Motor neuron (in vitro differentiated cells): ENCODE measurements around the gene CAPN5. TPM values are rescaled to one million over a fixed set of nuclear protein-coding genes. Genes with fewer than 3 reads are reported as not detected.

Experiments
- ATAC-seq, 8 experiments: fragments of 200-7000 bp; cut with Tn5 transposase; replicated peaks in 6 of 8; 2 replicates each; pipeline ENCODE4 v1.8.0; 2021; ENCODE audit warnings: mild to moderate bottlenecking in 8 of 8, moderate library complexity in 8 of 8
- H3K27ac ChIP-seq, 2 donors: fragments of 250-450 bp; sonication (Bioruptor Pico); 2 replicates each; pipeline ENCODE4 v1.9.0; 2021; ENCODE audit warnings: antibody characterized with exemption in 2 of 2, mild to moderate bottlenecking in 2 of 2, moderate library complexity in 1 of 2
- H3K4me1 ChIP-seq, 2 donors: fragments of 250-450 bp; sonication (Bioruptor Pico); replicated peaks in 1 of 2; 2 replicates each; pipeline ENCODE4 v1.6.1; 2021; ENCODE audit warnings: antibody characterized with exemption in 2 of 2, mild to moderate bottlenecking in 2 of 2, moderate library complexity in 1 of 2
- H3K4me3 ChIP-seq, 5 donors: fragments of 250-450 bp; sonication (Bioruptor Pico); 2 replicates each; pipeline ENCODE4 v1.9.0; 2021; ENCODE audit warnings: antibody characterized with exemption in 5 of 5, mild to moderate bottlenecking in 5 of 5, moderate library complexity in 4 of 5
- WGBS, 10 experiments: fragments of 450-650 bp; shearing (Covaris generic); methylation state at CpG; one replicate each; pipeline ENCODE4 v1.0.0; 2022; 5-methylcytosine and 5-hydroxymethylcytosine counted together
- in situ Hi-C, 9 experiments: fragments of 400-800 bp; cut with MboI; loops; one replicate each; pipeline ENCODE4 v1.15.0; 2021; ENCODE audit warnings: low sequenced_read_pairs in 9 of 9, low pct_unique_long_range_greater_than_20kb in 2 of 9; ENCODE audit not compliant: unreplicated experiment in 9 of 9
- total RNA-seq, 8 experiments: library from RNA; unstranded; fragments of 300-600 nt; gene quantifications; 2 replicates each; pipeline versions ENCODE4 v1.2.3 to v1.2.4, GENCODE V29; 2022

The CAPN5 gene
- total RNA-seq, 8 experiments from 2014 or later, result 10.2 to 205 (median 28.5) TPM

GRCh38 chr11:77151804-77152509, 85.2 kb downstream of the CAPN5 start:
- in situ Hi-C loops, result no loop called here
- Histone ChIP-seq H3K27ac (no peak overlapping the region), H3K4me1 (peaks cover 5 to 12% of the 10 kb centered on the region in 2 donors), H3K4me3 (no peak overlapping the region)
- 0 to 100% (median 80%) methylated on average over 1 to 4 of the region's 11 CpGs; no CpG with 5 or more reads in 5 of the 10 experiments for WGBS, 10 experiments
- peak in 3 of 8 experiments; percentile 72 to 84 (median 76) for ATAC-seq

- Histone ChIP-seq H3K4me3 (no peak overlapping the region), H3K4me1 (peaks cover 5 to 11% of the 10 kb centered on the region in 2 donors), H3K27ac (no peak overlapping the region)
- WGBS, 10 experiments, result 60 to 100% (median 92%) methylated on average over 1 to 5 of the region's 6 CpGs; no CpG with 5 or more reads in 3 of the 10 experiments
- in situ Hi-C loops, result no loop called here
- no peak for ATAC-seq
Observed at GRCh38 chr11:77152846-77153245, 86.1 kb downstream of the CAPN5 start.

- Histone ChIP-seq H3K27ac (no peak overlapping the region), H3K4me1 (peaks cover 0 to 5% of the 10 kb centered on the region in 2 donors), H3K4me3 (no peak overlapping the region)
- no peak for ATAC-seq
- in situ Hi-C loops, result no loop called here
- 61 to 100% (median 82%) methylated on average over 1 to 6 of the region's 20 CpGs; no CpG with 5 or more reads in 4 of the 10 experiments for WGBS, 10 experiments
Observed at GRCh38 chr11:77153276-77154185, 86.8 kb downstream of the CAPN5 start.

GRCh38 chr11:77154381-77155081, 87.8 kb downstream of the CAPN5 start:
- ATAC-seq, result no peak
- in situ Hi-C loops, result no loop called here
- Histone ChIP-seq H3K4me3 (no peak overlapping the region), H3K27ac (no peak overlapping the region), H3K4me1 (peaks cover 0 to 5% of the 10 kb centered on the region in 2 donors)
- WGBS, 10 experiments, result 20 to 100% (median 50%) methylated on average over 1 of the region's 10 CpGs; no CpG with 5 or more reads in 6 of the 10 experiments

- WGBS, 10 experiments, result 20 to 100% methylated on average over 1 of the region's 4 CpGs; no CpG with 5 or more reads in 8 of the 10 experiments
- H3K27ac ChIP-seq, result no peak overlapping the region
- no peak for ATAC-seq
- peaks cover 0 to 5% of the 10 kb centered on the region in 2 donors for H3K4me1 ChIP-seq
- no peak overlapping the region for H3K4me3 ChIP-seq
- in situ Hi-C loops, result no loop called here
Observed at GRCh38 chr11:77155082-77155475, 88.3 kb downstream of the CAPN5 start.

- H3K27ac ChIP-seq, result no peak overlapping the region
- 58 to 100% (median 86%) methylated on average over 1 to 6 of the region's 13 CpGs; no CpG with 5 or more reads in 4 of the 10 experiments for WGBS, 10 experiments
Observed at GRCh38 chr11:77155556-77156130, 88.9 kb downstream of the CAPN5 start.

GRCh38 chr11:77156396-77157195, 89.8 kb downstream of the CAPN5 start:
- H3K4me1 ChIP-seq, result peaks cover 0 to 2% of the 10 kb centered on the region in 2 donors
- H3K27ac ChIP-seq, result no peak overlapping the region
- H3K4me3 ChIP-seq, result no peak overlapping the region
- in situ Hi-C loops, result no loop called here
- no peak for ATAC-seq
- WGBS, 10 experiments, result 56 to 100% (median 77%) methylated on average over 2 to 5 of the region's 26 CpGs; no CpG with 5 or more reads in 6 of the 10 experiments

More at GRCh38 chr11:77155556-77156130, 88.9 kb downstream of the CAPN5 start:
- Histone ChIP-seq H3K4me3 (no peak overlapping the region), H3K4me1 (peaks cover 0 to 2% of the 10 kb centered on the region in 2 donors)
- in situ Hi-C loops, result no loop called here
- no peak for ATAC-seq

GRCh38 chr11:77158041-77158695, 91.4 kb downstream of the CAPN5 start:
- Histone ChIP-seq H3K4me3 (no peak overlapping the region), H3K4me1 (peaks cover 0 to 2% of the 10 kb centered on the region in 2 donors), H3K27ac (no peak overlapping the region)
- ATAC-seq, result no peak
- in situ Hi-C loops, result no loop called here
- WGBS, 10 experiments, result 68 to 96% (median 80%) methylated on average over 1 to 12 of the region's 19 CpGs; no CpG with 5 or more reads in 3 of the 10 experiments

- ATAC-seq, result no peak
- no peak overlapping the region for H3K27ac ChIP-seq
- 20 to 100% (median 70%) methylated on average over 1 of the region's 4 CpGs; no CpG with 5 or more reads in 6 of the 10 experiments for WGBS, 10 experiments
- in situ Hi-C loops, result no loop called here
- peaks cover 0 to 2% of the 10 kb centered on the region in 2 donors for H3K4me1 ChIP-seq
- no peak overlapping the region for H3K4me3 ChIP-seq
Observed at GRCh38 chr11:77159219-77159936, 92.6 kb downstream of the CAPN5 start.

GRCh38 chr11:77159937-77160495, 93.2 kb downstream of the CAPN5 start:
- in situ Hi-C loops, result no loop called here
- H3K4me3 ChIP-seq, result no peak overlapping the region
- ATAC-seq, result no peak
- H3K27ac ChIP-seq, result no peak overlapping the region
- H3K4me1 ChIP-seq, result no peaks in the 10 kb centered on the region
- 40 to 92% (median 68%) methylated on average over 1 to 5 of the region's 20 CpGs; no CpG with 5 or more reads in 4 of the 10 experiments for WGBS, 10 experiments

- H3K4me3 ChIP-seq, result no peak overlapping the region
- 36 to 90% (median 64%) methylated on average over 2 to 6 of the region's 6 CpGs; no CpG with 5 or more reads in 2 of the 10 experiments for WGBS, 10 experiments
- no peak for ATAC-seq
- no peaks in the 10 kb centered on the region for H3K4me1 ChIP-seq
- no peak overlapping the region for H3K27ac ChIP-seq
- in situ Hi-C loops, result no loop called here
Observed at GRCh38 chr11:77163271-77163670, 96.5 kb downstream of the CAPN5 start.
